Dermis microvascular lymphatic vessel endothelial cell (primary cell): Measurements from ENCODE around the gene GPR148. TPM values are rescaled to one million over a fixed set of nuclear protein-coding genes. Genes with fewer than 3 reads are reported as not detected.

Experiments
- DNase-seq, 2 donors: peaks; one replicate each; pipeline versions ENCODE4 v3.0.0 to v3.0.0-alpha.2; 2010; ENCODE audit warnings: low read depth in 2 of 2
- total RNA-seq: library from RNA; depleted of rRNA; stranded (reverse); fragments of >200 nt; gene quantifications from 2 replicates; pipeline ENCODE4 v1.2.1, GENCODE V29; 2014

The GPR148 gene
- total RNA-seq, 1 donor from 2014 or later, result not detected

- DNase-seq, result no peak
These were observed 40.6 kb downstream of the GPR148 start for GRCh38 chr2:130769343-130769907.

- no peak for DNase-seq
These were observed 47.7 kb downstream of the GPR148 start for GRCh38 chr2:130776550-130776949.

- no peak for DNase-seq
These were observed 49.9 kb downstream of the GPR148 start for GRCh38 chr2:130778781-130779180.

Other genes with a start within 250 kb of the GPR148 start
- gene POTEI, start 219.7 kb upstream of the GPR148 start, total RNA-seq, result 0.25 and 0.26 TPM in 2 replicates
- gene CFC1B, start 207.8 kb upstream of the GPR148 start, total RNA-seq, result not detected in 2 replicates
- not detected in 2 replicates for gene CFC1, start 129.5 kb upstream of the GPR148 start, total RNA-seq
- 0.26 and 0.38 TPM in 2 replicates for gene POTEJ, start 117.6 kb upstream of the GPR148 start, total RNA-seq
- not detected in 2 replicates for gene AMER3, start 26.5 kb downstream of the GPR148 start, total RNA-seq
- gene ARHGEF4, start 107.8 kb downstream of the GPR148 start, total RNA-seq, result 0.26 and 0.63 TPM in 2 replicates